Ovary (tissue), 9 donors: ENCODE results near the gene RHNO1. TPM values are rescaled to one million over a fixed set of nuclear protein-coding genes. Genes with fewer than 3 reads are reported as not detected.
"Not testable (repeated sequence)": the region's sequence is repeated elsewhere in the genome, so short reads cannot be mapped to it uniquely, and the experiment has no call there.

Source experiments
- DNase-seq, 5 donors: peaks; one replicate each; pipeline ENCODE4 v3.0.0-alpha.2; 2019 to 2020
- H3K27ac ChIP-seq, 2 donors: fragments of 200-600 bp; one replicate each; pipeline versions ENCODE4 v1.5.1 to v1.8.0; 2019 to 2022
- H3K27me3 ChIP-seq: fragments of 200-600 bp; one replicate; pipeline ENCODE4 v1.8.0; 2022
- H3K36me3 ChIP-seq: fragments of 200-600 bp; sonication (generic); one replicate; pipeline ENCODE4 v1.5.1; 2019
- H3K4me1 ChIP-seq: one replicate; pipeline ENCODE4 v1.8.1; 2013; ENCODE audit warnings: mild to moderate bottlenecking, moderate library complexity; ENCODE audit not compliant: insufficient read depth
- H3K4me3 ChIP-seq: fragments of 200-600 bp; sonication (generic); one replicate; pipeline ENCODE4 v1.5.1; 2017
- H3K9me3 ChIP-seq, 2 donors: fragments of 200-600 bp in 1 of 2; sonication (generic) in 1 of 2; one replicate each; pipeline versions ENCODE4 v1.5.1 to v1.8.1; 2013 to 2019; ENCODE audit warnings: mild to moderate bottlenecking in 1 of 2, moderate library complexity in 1 of 2
- EP300 ChIP-seq: sonication (generic); formaldehyde crosslinking; IDR thresholded peaks from one replicate; pipeline ENCODE4 v1.6.1; 2017; ENCODE audit warnings: antibody characterized with exemption
- POLR2A ChIP-seq: fragments of 450-650 bp; IDR thresholded peaks from one replicate; pipeline ENCODE4 v1.6.1; 2017; ENCODE audit warnings: antibody characterized with exemption, mild to moderate bottlenecking, moderate library complexity
- WGBS, 3 donors: extraction: QIAGEN DNeasy Blood & Tissue Kit in 1 of 3; methylation state at CpG; one replicate each; pipeline versions ENCODE4 v1.1.5 to v1.1.7; 2013 to 2017; 5-methylcytosine and 5-hydroxymethylcytosine counted together
- intact Hi-C, 4 donors: fragments of 100-400 bp; cut with DNase I; formaldehyde crosslinking; loops; one replicate each; pipeline versions ENCODE4 v1.11.0 to v1.15.1; 2022 to 2023
- polyA plus RNA-seq, 2 donors: library from polyadenylated mRNA; stranded (reverse); fragments of 200-250 nt in 1 of 2; fragments of 350-450 nt in 1 of 2; fragmentation: Illumina TruSeq in 1 of 2; extraction: RNeasy Lipid Tissue Mini Kit (QIAGEN cat#74804) in 1 of 2; gene quantifications; one replicate each; pipeline ENCODE4 v1.2.3, GENCODE V29; 2013 to 2014
- total RNA-seq, 7 donors: library from RNA; depleted of rRNA in 2 of 7; stranded (reverse); fragments of >200 nt in 2 of 7; fragmentation: NEBNext Ultra II Directional in 3 of 7; extraction: Animal tissue kit (Norgen Biotek cat#: 25700) in 3 of 7; gene quantifications; one replicate each; pipeline versions ENCODE4 v1.1.0 to v1.2.4, GENCODE V29; 2016 to 2023
- TF ChIP-seq, protein P1 (sequence below), 3 donors: fragments of 450-650 bp in 2 of 3; fragments of 200-600 bp in 1 of 3; IDR thresholded peaks; one replicate each; pipeline versions ENCODE4 v1.5.1 to v1.8.0; 2016 to 2022; ENCODE audit warnings: antibody characterized with exemption in 3 of 3, mild to moderate bottlenecking in 1 of 3
- donor health status: DM: no; HTN: no; CAD: no; lungs with moderate emphysema.
- donor health status: DM: no; HTN: no; CAD: no.
- donor health status: Bipolar disorder and iron deficiency.
- donor health status: DM: yes; HTN: yes; CAD: no.
- donor health status: DM: no; HTN: no; CAD: no.
- donor health status: DM: yes; HTN: yes; CAD: no.

RHNO1 gene
- total and polyA plus RNA-seq, 9 donors: 10.1 to 26.1 (median 18.7) TPM

DNA sequence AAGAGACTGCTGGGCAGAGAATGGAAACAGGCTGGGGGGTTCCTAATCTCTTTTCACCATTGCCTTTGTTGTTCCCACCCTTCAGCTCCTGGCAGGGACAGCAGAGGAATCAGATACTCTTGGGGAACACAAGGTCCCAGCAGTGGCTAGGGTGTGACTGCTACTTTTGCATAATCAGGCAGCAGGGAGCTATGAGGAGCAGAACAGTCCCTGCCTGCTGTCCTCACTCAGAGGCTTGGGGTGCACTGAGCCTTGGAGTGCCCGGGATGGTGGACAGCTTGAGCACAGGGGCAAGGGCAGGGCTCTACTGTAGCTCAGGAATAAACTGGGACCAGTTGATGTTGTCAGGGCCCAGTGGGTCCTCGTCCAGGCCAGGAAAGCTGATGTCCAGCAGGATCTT lies 18.7 kb upstream of the RHNO1 start:
- H3K9me3 ChIP-seq: no peaks in the 10 kb centered on the region
- TF ChIP-seq, protein P1, sequence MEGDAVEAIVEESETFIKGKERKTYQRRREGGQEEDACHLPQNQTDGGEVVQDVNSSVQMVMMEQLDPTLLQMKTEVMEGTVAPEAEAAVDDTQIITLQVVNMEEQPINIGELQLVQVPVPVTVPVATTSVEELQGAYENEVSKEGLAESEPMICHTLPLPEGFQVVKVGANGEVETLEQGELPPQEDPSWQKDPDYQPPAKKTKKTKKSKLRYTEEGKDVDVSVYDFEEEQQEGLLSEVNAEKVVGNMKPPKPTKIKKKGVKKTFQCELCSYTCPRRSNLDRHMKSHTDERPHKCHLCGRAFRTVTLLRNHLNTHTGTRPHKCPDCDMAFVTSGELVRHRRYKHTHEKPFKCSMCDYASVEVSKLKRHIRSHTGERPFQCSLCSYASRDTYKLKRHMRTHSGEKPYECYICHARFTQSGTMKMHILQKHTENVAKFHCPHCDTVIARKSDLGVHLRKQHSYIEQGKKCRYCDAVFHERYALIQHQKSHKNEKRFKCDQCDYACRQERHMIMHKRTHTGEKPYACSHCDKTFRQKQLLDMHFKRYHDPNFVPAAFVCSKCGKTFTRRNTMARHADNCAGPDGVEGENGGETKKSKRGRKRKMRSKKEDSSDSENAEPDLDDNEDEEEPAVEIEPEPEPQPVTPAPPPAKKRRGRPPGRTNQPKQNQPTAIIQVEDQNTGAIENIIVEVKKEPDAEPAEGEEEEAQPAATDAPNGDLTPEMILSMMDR (IDR thresholded peaks at IDR 0.05): no peak
- TF ChIP-seq EP300: no peak
- no peak for TF ChIP-seq POLR2A
- no peak overlapping the region for H3K4me3 ChIP-seq
- no peak for DNase-seq
- H3K4me1 ChIP-seq: peaks cover 4% of the 10 kb centered on the region
- H3K27me3 ChIP-seq: no peaks in the 10 kb centered on the region
- H3K36me3 ChIP-seq: no peaks in the 10 kb centered on the region
- WGBS, 3 donors: 54 to 85% (median 82%) methylated on average over 2 of the region's 2 CpGs
- peak overlapping the region in 1 of 2 donors; percentile 32 for H3K27ac ChIP-seq
- intact Hi-C loops: loop anchor here (5.0 to 10.0 kb wide), 4 partner anchors 84 to 176 kb away; no protein-coding TSS in a partner anchor

DNA sequence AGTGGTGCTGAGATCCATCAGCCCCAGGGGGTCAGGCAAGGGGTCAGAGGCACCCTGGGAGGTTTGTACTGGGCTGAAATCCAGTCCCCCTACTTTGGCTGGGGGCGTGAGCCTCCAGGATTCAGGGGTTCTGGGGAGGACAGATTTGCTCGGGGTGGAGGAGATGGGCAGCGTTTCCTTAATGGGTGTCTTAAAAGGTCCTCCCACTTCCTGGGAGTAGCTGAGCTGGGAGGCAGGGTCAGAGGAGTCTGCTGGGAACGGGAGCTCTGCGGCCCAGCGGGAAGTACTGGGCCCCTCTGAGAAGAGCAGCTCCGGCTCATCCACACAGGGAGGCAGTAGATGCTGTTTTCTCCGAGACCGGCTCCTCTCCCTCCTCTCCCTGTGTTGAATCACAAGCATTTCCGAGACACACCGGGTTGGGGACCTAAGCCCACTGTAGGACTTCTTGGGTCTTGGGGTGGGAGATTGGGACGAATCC lies 18.0 kb upstream of the RHNO1 start:
- peak overlapping the region; percentile 30 to 32 for H3K27ac ChIP-seq

DNA sequence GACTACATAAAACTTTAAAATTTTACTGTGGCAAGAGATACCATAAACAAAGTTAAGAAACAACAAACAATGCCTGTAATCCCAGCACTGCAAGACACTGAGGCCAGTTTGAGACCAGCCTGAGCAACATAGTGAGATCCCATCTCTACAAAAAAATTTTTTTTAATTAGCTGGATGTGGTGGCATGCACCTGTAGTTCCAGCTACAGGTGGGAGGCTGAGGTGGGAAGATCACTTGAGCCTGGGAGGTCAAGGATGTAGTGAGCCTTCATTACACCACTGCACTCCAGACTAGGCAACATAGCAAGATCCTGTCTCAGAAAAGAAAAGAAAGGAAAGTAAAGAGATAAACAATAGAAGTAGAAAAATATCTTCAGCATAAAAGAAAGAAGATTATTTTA lies 16.9 kb upstream of the RHNO1 start:
- Histone ChIP-seq H3K4me1 (peaks cover 3% of the 10 kb centered on the region), H3K27me3 (no peaks in the 10 kb centered on the region), H3K27ac (no peak overlapping the region), H3K36me3 (no peaks in the 10 kb centered on the region), H3K4me3 (no peak overlapping the region), H3K9me3 (no peaks in the 10 kb centered on the region)
- TF ChIP-seq, protein P1 (IDR thresholded peaks at IDR 0.05): no peak
- no peak for TF ChIP-seq POLR2A
- TF ChIP-seq EP300: no peak
- intact Hi-C loops: no loop called here
- DNase-seq: no peak

More for the DNA sequence above, 18.0 kb upstream of the RHNO1 start:
- Histone ChIP-seq H3K36me3 (no peaks in the 10 kb centered on the region), H3K9me3 (no peaks in the 10 kb centered on the region), H3K4me3 (no peak overlapping the region), H3K27me3 (no peaks in the 10 kb centered on the region), H3K4me1 (peaks cover 3% of the 10 kb centered on the region)
- DNase-seq: peak in 4 of 5 donors; percentile 43 to 69 (median 50)
- WGBS, 3 donors: 26 to 31% (median 30%) methylated on average over 12 of the region's 12 CpGs
- TF ChIP-seq, protein P1 (IDR thresholded peaks at IDR 0.05): no peak
- TF ChIP-seq POLR2A (no peak), EP300 (no peak)
- intact Hi-C loops: loop anchor here (5.0 to 10.0 kb wide), 4 partner anchors 83 to 176 kb away; no protein-coding TSS in a partner anchor

DNA sequence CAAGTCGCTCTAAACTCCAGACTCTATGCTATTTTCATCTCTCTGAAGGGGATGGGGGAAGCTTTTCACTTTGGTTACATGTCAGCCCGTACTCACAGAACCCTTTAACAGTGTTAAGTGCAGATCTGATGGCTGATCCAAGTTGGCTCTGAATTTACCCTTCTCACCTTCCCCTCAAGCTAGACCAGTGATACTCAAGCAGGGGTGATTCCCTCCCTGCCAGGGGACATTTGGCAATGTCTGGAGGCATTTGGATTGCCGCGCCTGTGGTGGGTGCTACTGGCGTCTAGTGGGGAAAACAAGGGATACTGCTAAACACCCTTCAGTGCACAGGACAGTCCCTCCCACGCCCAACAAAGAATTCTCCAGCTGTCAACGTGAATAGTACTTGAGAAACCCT lies 14.1 kb upstream of the RHNO1 start:
- 82 to 84% (median 82%) methylated on average over 7 of the region's 7 CpGs for WGBS, 3 donors
- H3K4me1 ChIP-seq: peaks cover 3% of the 10 kb centered on the region
- H3K27ac ChIP-seq: no peak overlapping the region
- no peaks in the 10 kb centered on the region for H3K27me3 ChIP-seq
- DNase-seq: no peak
- H3K36me3 ChIP-seq: no peaks in the 10 kb centered on the region
- intact Hi-C loops: no loop called here
- no peak for TF ChIP-seq EP300
- TF ChIP-seq, protein P1 (IDR thresholded peaks at IDR 0.05): no peak
- no peak for TF ChIP-seq POLR2A
- no peaks in the 10 kb centered on the region for H3K9me3 ChIP-seq
- H3K4me3 ChIP-seq: no peak overlapping the region

DNA sequence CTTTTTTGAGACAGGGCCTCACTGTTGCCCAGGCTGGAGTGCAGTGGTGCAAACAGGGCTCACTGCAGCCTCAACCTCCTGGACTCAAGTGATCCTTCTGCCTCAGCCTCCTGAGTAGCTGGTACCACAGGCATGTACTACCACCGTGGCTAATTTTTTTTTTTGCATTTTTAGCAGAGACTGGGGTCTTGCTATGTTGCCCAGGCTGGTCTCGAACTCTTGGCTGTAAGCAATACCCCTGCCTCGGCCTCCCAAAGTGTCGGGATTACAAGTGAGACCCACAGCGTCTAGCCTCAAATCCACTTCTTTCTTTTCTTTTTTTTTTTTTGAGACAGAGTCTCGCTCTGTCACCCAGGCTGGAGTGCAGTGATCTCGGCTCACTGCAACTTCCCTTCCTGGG lies 13.6 kb upstream of the RHNO1 start:
- H3K9me3 ChIP-seq, H3K36me3 ChIP-seq, H3K4me1 ChIP-seq, intact Hi-C loops, H3K4me3 ChIP-seq, H3K27me3 ChIP-seq, DNase-seq, H3K27ac ChIP-seq: not testable (repeated sequence)
- WGBS, 3 donors: 95 to 98% (median 95%) methylated on average over 7 of the region's 7 CpGs
